ENCODE data around the gene ADGRD1. TPM values are rescaled to one million over a fixed set of nuclear protein-coding genes. Genes with fewer than 3 reads are reported as not detected.

The ADGRD1 gene
- total RNA-seq, 1 donor from 2014 or later = 46.9 TPM

DNA sequence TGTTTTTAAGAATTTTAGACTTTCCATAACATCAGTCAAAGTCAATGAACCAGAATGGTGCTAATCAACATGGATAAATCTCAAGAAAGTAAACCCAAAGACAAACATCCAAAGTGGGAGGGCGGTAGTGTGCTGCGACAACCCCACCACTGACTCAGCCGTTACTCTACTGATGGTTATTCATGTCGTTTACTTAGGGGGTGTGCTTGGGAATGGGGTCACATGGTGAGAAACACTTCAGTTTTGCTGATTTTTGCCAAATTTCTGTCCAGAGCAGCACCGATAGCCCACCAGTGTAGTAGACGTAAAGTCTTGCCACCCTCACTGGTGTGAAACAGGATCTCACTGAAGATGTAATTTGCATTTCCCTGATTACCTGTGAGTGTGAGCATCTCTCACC is 99.9 kb downstream of the ADGRD1 start:
- TF ChIP-seq, protein P1, sequence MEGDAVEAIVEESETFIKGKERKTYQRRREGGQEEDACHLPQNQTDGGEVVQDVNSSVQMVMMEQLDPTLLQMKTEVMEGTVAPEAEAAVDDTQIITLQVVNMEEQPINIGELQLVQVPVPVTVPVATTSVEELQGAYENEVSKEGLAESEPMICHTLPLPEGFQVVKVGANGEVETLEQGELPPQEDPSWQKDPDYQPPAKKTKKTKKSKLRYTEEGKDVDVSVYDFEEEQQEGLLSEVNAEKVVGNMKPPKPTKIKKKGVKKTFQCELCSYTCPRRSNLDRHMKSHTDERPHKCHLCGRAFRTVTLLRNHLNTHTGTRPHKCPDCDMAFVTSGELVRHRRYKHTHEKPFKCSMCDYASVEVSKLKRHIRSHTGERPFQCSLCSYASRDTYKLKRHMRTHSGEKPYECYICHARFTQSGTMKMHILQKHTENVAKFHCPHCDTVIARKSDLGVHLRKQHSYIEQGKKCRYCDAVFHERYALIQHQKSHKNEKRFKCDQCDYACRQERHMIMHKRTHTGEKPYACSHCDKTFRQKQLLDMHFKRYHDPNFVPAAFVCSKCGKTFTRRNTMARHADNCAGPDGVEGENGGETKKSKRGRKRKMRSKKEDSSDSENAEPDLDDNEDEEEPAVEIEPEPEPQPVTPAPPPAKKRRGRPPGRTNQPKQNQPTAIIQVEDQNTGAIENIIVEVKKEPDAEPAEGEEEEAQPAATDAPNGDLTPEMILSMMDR (IDR thresholded peaks at IDR 0.05) = no peak
- H3K4me3 ChIP-seq = no peak overlapping the region
- H3K27ac ChIP-seq = no peak overlapping the region
- no peaks in the 10 kb centered on the region for H3K4me1 ChIP-seq
- no peaks in the 10 kb centered on the region for H3K27me3 ChIP-seq
- no peaks in the 10 kb centered on the region for H3K36me3 ChIP-seq
- intact Hi-C loops (cut with DNase I) = no loop called here
- no peaks in the 10 kb centered on the region for H3K9me3 ChIP-seq
- DNase-seq (ENCODE audit: low spot score in 2 of 2) = no peak

- TF ChIP-seq, protein P1 (IDR thresholded peaks at IDR 0.05) = no peak
- Histone ChIP-seq H3K9me3 (no peaks in the 10 kb centered on the region), H3K4me3 (no peak overlapping the region), H3K27me3 (no peaks in the 10 kb centered on the region), H3K4me1 (no peaks in the 10 kb centered on the region), H3K36me3 (no peaks in the 10 kb centered on the region), H3K27ac (no peak overlapping the region)
- intact Hi-C loops (cut with DNase I) = no loop called here
- DNase-seq (ENCODE audit: low spot score in 2 of 2) = no peak
Measured at GRCh38 chr12:131054345-131055092, 100.8 kb downstream of the ADGRD1 start.

- H3K9me3 ChIP-seq = no peaks in the 10 kb centered on the region
- no peak overlapping the region for H3K4me3 ChIP-seq
- no peaks in the 10 kb centered on the region for H3K27me3 ChIP-seq
- intact Hi-C loops (cut with DNase I) = no loop called here
- no peaks in the 10 kb centered on the region for H3K4me1 ChIP-seq
- H3K36me3 ChIP-seq = no peaks in the 10 kb centered on the region
- no peak for DNase-seq (ENCODE audit: low spot score in 2 of 2)
- TF ChIP-seq, protein P1 (IDR thresholded peaks at IDR 0.05) = no peak
- no peak overlapping the region for H3K27ac ChIP-seq
Measured at GRCh38 chr12:131055093-131055465, 101.4 kb downstream of the ADGRD1 start.

GRCh38 chr12:131055596-131056233 is 102.0 kb downstream of the ADGRD1 start:
- H3K4me3 ChIP-seq = no peak overlapping the region
- no peak overlapping the region for H3K27ac ChIP-seq
- no peaks in the 10 kb centered on the region for H3K4me1 ChIP-seq
- TF ChIP-seq, protein P1 (IDR thresholded peaks at IDR 0.05) = no peak
- no peaks in the 10 kb centered on the region for H3K36me3 ChIP-seq
- no peaks in the 10 kb centered on the region for H3K9me3 ChIP-seq
- H3K27me3 ChIP-seq = no peaks in the 10 kb centered on the region
- intact Hi-C loops (cut with DNase I) = no loop called here
- DNase-seq (ENCODE audit: low spot score in 2 of 2) = no peak

DNA sequence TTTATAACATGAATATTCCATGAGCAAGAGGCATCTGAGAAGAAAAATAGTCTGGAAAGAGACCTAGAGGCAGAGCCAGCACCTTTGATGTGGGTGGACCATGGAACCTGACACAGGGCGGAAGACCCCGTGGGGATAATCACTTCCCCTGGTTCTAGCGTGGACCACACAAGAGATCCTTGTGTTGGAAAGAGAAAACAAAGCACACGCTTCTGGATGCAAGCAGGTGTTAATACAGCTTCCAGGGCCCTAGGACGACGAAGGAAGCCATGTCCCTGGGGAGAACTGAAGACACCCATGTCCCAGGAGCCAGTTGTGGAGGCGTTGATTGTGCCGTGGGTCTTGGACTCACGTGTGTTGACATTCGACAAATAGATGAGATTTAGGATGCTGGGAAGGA is 102.9 kb downstream of the ADGRD1 start:
- no peaks in the 10 kb centered on the region for H3K36me3 ChIP-seq
- no peaks in the 10 kb centered on the region for H3K27me3 ChIP-seq
- DNase-seq (ENCODE audit: low spot score in 2 of 2) = no peak
- no peak overlapping the region for H3K27ac ChIP-seq
- TF ChIP-seq, protein P1 (IDR thresholded peaks at IDR 0.05) = no peak
- intact Hi-C loops (cut with DNase I) = no loop called here
- H3K4me1 ChIP-seq = no peaks in the 10 kb centered on the region
- no peaks in the 10 kb centered on the region for H3K9me3 ChIP-seq
- no peak overlapping the region for H3K4me3 ChIP-seq
